Kasumi-1 (cell line): ENCODE data around the gene USF2.

Source experiments
- DNase-seq, 2 experiments: peaks; one replicate each; lab custom pipeline; 2025; lab: John Stamatoyannopoulos, UW

Gene USF2

DNA sequence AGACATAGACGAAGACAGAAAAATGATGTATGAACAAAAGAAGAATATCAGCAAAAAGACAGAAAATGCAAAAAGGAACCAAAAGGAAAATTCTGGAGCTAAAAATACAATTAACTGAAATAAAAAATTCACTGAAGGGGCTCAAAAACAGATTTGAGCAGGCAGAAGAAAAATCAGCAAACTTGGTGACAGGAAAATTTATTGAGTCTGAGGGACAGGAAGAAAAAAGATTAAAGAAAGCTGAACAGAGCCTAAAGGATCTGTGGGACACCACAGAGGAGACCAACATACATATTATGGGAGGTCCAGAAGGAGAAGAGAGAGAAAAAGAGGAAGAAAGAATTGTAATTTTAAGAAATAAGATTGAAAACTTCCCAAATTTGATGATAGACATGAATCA, 27.3 kb upstream of the USF2 start:
- no peak for DNase-seq

DNA sequence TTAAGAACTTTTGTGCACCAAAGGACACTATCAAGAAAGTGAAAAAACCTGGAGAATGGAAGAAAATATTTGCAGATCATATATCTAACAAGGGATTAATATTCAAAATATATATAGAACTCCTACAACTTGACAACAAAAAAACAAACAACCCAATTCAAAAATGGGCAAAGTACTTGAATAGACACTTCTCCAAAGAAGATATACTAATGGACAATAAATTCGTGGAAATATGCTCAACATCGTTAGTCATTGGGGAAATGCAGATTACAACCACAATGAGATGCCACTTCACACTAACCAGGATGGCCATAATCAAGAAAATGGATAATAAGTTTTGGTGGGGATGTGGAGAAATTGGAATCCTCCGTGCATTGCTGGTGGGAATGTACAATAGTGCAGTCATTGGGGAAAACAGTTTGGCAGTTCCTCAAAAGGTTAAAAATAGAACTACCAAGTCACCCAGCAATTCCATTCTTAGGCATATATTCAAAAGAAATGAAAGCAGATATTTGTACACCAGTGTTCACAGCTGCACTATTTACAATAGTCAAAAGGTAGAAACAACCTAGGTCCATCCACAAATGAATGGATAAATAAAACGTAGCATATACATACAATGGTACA, 22.2 kb upstream of the USF2 start:
- DNase-seq = no peak

DNA sequence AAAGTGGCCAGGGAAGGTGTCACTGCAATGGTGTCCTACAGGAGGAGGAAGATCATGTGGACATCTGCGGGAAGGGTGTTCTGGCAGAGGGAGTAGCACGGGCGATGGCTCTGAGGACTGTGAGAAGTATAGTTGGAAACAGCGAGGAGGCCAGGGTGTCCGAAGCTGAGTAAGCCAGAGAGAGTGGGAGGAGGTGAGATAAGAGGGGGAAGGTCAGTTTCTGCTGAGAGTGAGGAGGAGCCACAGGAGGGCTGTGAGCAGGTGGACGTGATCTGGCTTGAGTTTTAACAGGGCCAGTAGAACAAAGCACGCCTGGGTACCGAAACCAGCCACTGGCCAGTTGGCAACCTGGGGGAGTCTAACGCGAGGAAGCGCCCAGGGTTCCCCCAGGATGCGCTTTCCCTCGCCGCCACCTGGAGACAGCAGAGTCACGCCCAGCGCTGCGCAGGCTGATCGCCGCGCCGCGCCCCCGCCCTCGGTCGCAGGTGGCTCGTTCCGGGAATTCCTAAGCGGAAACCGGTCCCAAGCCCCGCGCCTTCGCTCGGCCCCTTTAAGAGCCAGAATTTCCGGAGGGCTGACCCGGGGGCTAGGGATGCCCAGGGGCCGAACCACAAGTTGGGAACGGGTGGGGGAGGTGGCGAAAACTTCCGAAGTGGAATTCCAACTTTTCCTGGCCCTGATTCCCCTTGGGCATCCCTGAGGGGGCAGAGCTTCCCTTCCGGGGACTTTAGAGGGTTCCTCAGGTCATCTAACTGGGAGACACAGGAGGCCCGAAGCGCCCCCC, 21.0 kb upstream of the USF2 start:
- no peak for DNase-seq

- DNase-seq = no peak
These were observed 20.2 kb upstream of the USF2 start, which contains the start of gene LSR for GRCh38 chr19:35248310-35249145. TSS of gene LSR (plus strand) at chr19:35249002. CDS start at chr19:35249023, 21 bp downstream.

GRCh38 chr19:35249146-35249847, 19.5 kb upstream of the USF2 start:
- DNase-seq = no peak

- no peak for DNase-seq
These were observed 18.7 kb upstream of the USF2 start for GRCh38 chr19:35249848-35250711.

DNA sequence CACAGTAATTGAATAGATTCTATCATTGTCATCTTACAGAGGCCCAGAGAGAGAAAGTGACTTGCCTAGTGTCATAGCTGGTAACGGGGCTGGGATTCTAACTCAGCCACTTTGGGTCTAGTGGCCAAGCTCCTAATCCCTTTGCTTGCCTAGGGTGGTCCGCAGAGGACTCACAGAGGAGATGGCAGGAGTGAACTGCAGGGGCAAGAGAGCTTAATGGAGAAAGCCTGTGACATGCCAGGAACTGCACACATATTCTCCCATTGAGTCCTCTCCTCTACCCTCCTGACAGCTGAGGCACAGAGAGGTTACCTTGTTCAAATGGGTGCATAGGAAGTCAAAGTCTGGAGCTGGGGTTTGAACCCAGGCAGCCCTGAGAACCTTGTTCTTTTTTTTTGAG, 17.3 kb upstream of the USF2 start:
- DNase-seq = no peak

DNA sequence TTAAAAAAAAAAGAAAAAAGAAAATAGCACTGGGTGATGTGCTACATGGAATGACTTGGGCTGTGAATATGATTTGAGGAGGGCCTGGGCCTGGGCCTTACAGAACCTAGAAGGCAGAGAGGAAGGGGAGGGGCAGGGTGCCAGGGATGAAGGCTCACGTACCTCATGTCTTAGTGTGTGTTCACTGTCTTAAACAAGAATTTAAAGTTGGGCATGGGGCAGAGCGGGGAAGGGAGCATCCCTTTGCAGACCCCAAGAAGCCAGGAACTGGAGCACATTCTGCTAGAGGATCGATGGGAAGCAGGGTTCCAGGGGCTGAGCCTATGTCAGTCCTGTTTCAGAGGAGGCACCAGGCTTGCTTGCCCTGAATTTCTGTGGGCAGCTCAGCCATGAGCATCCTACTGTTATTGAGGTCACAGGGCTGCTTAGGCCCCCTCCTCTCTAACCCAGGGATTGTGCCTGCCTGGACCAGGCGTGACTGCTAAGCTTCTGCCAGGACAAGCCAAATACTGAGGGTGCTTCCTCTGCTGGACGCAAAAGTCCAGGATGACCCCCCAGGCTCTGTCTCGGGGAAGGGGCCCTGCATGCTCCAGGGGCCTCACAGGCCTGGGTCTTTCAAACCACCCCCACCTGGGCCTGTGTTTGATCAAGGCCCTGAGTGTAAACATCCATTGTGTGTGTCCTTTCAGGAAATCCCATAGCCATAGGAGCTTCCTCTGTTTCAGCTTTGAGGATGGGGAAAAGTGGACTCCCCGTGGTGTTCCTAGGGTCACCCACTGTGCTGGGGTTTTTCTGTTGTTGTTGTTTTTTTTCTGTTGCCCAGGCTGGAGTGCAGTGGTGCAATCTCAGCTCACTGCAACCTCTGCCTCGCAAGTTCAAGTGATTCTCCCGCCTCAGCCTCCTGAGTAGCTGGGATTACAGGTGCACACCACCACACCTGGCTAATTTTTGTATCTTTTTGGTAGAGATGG, 15.2 kb upstream of the USF2 start:
- DNase-seq = no peak

DNA sequence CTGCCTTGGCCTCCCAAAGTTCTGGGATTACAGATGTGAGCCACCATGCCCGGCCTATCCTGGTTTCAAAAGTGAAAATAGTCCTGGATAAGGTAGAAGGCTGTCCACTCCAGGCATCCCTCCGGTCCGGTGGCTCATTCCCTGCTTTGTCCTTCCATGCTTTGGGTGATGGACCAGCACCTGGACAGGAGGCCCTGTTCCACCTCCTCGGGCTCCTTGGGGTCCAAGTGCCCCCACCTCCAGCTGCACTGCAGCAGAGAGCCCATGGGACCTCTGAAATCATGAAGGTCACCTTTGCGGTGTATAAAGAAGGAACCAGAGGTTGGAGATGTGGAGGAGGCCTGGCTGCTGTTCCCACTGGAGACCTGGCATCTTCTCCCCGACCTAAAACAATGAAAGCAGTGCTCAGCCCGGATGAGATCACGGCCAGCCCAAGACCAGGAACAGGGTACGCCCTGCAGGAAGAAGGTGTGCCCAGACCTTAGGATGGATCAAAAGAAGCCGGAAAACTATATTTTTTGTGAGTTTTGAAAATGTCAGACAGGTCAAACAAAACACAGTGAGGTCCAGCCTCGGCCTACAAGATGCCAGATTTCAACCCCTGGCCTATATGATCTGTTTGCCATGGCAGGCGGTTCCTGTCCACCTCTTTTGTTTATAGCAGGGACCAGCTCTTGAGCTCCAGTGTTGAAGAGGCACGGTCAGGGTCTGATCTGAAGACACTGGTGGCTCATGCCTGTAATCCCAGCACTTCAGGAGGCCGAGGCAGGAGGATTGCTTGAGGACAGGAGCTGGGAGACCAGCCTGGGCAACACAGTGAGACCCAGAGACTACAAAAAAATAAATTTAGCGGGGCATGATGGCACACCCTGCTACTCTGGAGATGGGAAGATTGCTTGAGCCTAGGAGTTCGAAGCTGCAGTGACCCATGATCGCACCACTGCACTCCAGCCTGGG, 14.1 kb upstream of the USF2 start:
- no peak for DNase-seq

DNA sequence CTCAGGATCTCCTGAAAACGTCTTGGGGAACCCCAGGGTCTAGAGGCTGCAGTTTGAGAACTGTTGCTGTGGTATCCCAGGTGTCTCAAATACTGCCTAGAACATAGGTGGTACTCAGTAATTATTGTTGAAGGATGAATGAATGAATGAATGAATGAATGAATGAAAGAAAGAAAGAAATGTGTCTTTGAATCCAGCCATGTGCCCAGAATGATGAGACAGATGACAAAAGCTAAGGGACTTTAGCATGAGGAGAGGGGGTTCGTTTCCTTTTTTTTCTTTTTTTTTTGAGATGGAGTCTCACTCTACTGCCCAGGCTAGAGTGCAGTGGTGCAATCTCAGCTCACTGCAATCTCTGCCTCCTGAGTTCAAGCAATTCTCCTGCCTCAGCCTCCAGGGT, 12.2 kb upstream of the USF2 start:
- no peak for DNase-seq

- DNase-seq = no peak
These were observed 11.7 kb upstream of the USF2 start for GRCh38 chr19:35257113-35257461.

- no peak for DNase-seq
These were observed 8.0 kb upstream of the USF2 start for GRCh38 chr19:35260694-35261304.

GRCh38 chr19:35261356-35262100, 7.2 kb upstream of the USF2 start:
- no peak for DNase-seq

- no peak for DNase-seq
These were observed 6.5 kb upstream of the USF2 start for GRCh38 chr19:35262101-35262761.

- peak; percentile 37 to 69 for DNase-seq
These were observed 4.3 kb upstream of the USF2 start for GRCh38 chr19:35264268-35265125.
